Measurements from ENCODE around the gene BGN.

DNA sequence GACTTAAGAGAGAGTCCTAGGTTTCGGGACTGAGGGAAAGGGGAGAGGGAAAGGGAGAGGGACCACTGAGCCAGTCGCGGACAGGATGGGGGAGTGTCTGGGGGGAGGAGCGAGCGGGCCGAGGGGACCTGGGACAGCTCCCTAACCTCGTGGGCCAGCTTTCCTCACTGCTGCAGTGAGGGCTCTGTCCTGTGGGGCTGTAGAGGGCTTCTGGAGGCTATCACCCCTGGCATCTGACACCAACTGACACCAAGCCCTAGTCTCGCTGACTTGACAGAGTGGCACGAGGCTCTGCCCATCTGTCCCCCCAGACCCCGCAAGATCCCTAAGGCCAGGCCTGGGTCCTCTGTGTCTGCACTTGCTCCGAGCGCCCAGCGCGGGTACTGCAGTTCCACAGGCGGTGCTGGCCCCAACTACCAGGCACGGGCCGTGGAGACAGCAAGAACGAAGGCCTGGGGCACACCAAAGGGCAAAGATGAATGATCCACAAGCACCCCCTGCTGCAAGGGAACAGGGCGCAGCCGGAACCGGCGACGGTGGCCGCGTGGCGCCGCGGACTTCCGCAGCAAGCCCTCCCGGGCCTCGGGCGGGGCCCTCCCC lies 24.9 kb upstream of the BGN start:
- TF ChIP-seq, protein P1, sequence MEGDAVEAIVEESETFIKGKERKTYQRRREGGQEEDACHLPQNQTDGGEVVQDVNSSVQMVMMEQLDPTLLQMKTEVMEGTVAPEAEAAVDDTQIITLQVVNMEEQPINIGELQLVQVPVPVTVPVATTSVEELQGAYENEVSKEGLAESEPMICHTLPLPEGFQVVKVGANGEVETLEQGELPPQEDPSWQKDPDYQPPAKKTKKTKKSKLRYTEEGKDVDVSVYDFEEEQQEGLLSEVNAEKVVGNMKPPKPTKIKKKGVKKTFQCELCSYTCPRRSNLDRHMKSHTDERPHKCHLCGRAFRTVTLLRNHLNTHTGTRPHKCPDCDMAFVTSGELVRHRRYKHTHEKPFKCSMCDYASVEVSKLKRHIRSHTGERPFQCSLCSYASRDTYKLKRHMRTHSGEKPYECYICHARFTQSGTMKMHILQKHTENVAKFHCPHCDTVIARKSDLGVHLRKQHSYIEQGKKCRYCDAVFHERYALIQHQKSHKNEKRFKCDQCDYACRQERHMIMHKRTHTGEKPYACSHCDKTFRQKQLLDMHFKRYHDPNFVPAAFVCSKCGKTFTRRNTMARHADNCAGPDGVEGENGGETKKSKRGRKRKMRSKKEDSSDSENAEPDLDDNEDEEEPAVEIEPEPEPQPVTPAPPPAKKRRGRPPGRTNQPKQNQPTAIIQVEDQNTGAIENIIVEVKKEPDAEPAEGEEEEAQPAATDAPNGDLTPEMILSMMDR (IDR thresholded peaks at IDR 0.05): no peak
- TF ChIP-seq ZFX (IDR thresholded peaks at IDR 0.05; ENCODE audit: borderline replicate concordance): no peak
